ENCODE results near the gene PLCH2.

Gene PLCH2

GRCh38 chr1:2529784-2530512 is 53.9 kb downstream of the PLCH2 start, which contains the start of gene HES5:
Gene HES5 (minus strand): TSS chr1:2530263. CDS start chr1:2530164, 99 bp downstream.
- peak within 1 kb of the TSS; percentile 30 for H3K4me3 ChIP-seq (ENCODE audit: low read depth, low read length)
- no peaks in the 10 kb centered on the region for H3K36me3 ChIP-seq (ENCODE audit: control insufficient read depth, insufficient read depth, low read length)

DNA sequence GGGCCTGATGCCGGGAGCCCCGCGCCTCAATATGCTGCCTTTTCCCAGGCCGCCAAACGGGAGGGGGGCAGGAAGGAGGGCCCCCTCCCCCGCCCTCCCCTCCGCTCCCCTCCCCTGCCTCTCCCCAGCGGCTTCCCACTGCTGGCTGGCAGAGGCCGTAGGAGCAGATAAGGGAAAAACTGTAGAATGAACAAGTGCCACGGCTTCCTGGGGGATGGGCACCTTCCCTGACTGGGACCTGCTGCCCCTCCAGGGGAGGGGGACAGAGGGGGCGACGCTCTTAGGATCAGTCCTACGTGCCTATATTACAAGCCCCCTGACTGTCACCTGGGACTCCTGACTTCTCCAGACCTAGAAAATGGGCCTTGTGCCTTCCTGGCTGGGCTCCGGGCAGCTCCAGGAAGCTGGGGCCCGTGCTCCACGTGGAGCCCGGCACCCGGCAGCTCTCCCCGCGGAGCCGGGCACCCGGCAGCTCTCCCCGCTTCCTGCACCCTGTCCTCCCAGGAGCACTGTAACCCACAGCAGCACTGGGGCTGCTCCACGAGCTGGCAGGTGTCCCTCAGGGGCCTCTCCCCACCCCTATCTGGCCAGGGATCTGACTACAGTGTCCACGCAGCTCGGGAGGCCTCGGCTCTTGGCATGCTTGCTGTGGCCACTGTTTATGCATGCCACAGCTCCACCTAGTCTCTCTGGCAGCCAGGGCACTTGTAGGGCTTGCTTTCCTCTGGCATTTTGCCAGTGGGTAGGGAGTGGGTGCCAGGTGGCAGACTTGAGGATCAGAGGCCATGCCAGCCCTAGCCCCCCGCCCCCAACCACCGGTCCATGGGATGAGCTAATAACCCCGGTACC is 54.6 kb downstream of the PLCH2 start:
- Histone ChIP-seq H3K9ac (ENCODE audit: low read depth, low read length) (no peak overlapping the region), H3K4me1 (ENCODE audit: control insufficient read depth, insufficient read depth, low read length) (peaks cover 3% of the 10 kb centered on the region), H3K4me3 (ENCODE audit: low read depth, low read length) (no peak overlapping the region), H3K27me3 (ENCODE audit: control insufficient read depth, insufficient read depth, low read length) (peaks cover 50% of the 10 kb centered on the region), H3K9me3 (ENCODE audit: control insufficient read depth, insufficient read depth, low read length) (no peaks in the 10 kb centered on the region), H3K36me3 (ENCODE audit: control insufficient read depth, insufficient read depth, low read length) (no peaks in the 10 kb centered on the region)

More at GRCh38 chr1:2529784-2530512, 53.9 kb downstream of the PLCH2 start, which contains the start of gene HES5:
- no peak within 1 kb of the TSS for H3K9ac ChIP-seq (ENCODE audit: low read depth, low read length)
- H3K27me3 ChIP-seq (ENCODE audit: control insufficient read depth, insufficient read depth, low read length), result peaks cover 46% of the 10 kb centered on the region
- no peaks in the 10 kb centered on the region for H3K9me3 ChIP-seq (ENCODE audit: control insufficient read depth, insufficient read depth, low read length)
- peaks cover 3% of the 10 kb centered on the region for H3K4me1 ChIP-seq (ENCODE audit: control insufficient read depth, insufficient read depth, low read length)

- H3K27me3 ChIP-seq (ENCODE audit: control insufficient read depth, insufficient read depth, low read length), result peaks cover 51% of the 10 kb centered on the region
- peaks cover 4% of the 10 kb centered on the region for H3K4me1 ChIP-seq (ENCODE audit: control insufficient read depth, insufficient read depth, low read length)
Measured at GRCh38 chr1:2532485-2533160, 56.5 kb downstream of the PLCH2 start.

DNA sequence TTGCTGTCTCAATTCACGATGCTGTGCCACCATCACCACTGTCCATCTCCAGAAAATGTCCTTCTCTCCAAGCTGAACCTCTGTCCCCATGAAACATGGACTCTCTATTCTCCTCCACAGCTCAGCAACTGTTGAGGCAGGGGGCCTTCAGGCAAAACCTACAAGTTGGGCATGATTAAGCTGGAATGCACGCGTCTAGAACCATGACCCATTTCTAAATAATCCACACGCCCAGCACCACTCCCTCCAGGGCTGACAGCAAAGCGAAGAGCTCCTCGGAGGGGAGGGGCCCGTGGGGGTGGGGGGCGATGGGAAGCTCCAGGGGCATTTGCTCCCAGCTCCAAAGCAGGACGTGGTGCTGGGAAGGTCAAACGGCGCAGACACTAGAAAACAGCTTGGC is 57.3 kb downstream of the PLCH2 start:
- Histone ChIP-seq H3K4me1 (ENCODE audit: control insufficient read depth, insufficient read depth, low read length) (peaks cover 4% of the 10 kb centered on the region), H3K4me3 (ENCODE audit: low read depth, low read length) (no peak overlapping the region), H3K9me3 (ENCODE audit: control insufficient read depth, insufficient read depth, low read length) (no peaks in the 10 kb centered on the region), H3K27me3 (ENCODE audit: control insufficient read depth, insufficient read depth, low read length) (peaks cover 49% of the 10 kb centered on the region), H3K9ac (ENCODE audit: low read depth, low read length) (no peak overlapping the region), H3K36me3 (ENCODE audit: control insufficient read depth, insufficient read depth, low read length) (no peaks in the 10 kb centered on the region)

More at GRCh38 chr1:2532485-2533160, 56.5 kb downstream of the PLCH2 start:
- H3K36me3 ChIP-seq (ENCODE audit: control insufficient read depth, insufficient read depth, low read length), result no peaks in the 10 kb centered on the region
- no peak overlapping the region for H3K4me3 ChIP-seq (ENCODE audit: low read depth, low read length)
- no peak overlapping the region for H3K9ac ChIP-seq (ENCODE audit: low read depth, low read length)
- H3K9me3 ChIP-seq (ENCODE audit: control insufficient read depth, insufficient read depth, low read length), result no peaks in the 10 kb centered on the region

DNA sequence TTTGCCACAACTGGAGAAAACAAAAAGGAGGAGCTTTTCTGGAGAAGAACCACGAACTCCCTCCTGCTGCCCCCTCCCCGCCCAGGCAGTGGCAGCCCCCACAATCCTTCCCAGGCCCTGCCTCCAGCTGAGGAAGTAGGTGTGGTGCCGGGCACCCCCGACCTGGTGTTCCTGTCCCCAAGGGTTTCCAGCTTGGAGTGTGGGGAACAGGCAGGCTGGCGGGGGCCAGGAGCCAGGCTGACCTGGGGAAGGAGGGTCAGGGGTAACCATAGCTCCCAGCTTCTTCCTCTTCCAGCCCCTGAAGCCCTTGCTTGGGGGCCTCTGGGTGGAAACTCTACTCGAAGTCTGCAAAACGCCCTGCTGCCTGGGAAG is 58.2 kb downstream of the PLCH2 start:
- H3K9me3 ChIP-seq (ENCODE audit: control insufficient read depth, insufficient read depth, low read length), result no peaks in the 10 kb centered on the region
- peaks cover 4% of the 10 kb centered on the region for H3K4me1 ChIP-seq (ENCODE audit: control insufficient read depth, insufficient read depth, low read length)
- peak overlapping the region; percentile 37 for H3K9ac ChIP-seq (ENCODE audit: low read depth, low read length)
- peaks cover 50% of the 10 kb centered on the region for H3K27me3 ChIP-seq (ENCODE audit: control insufficient read depth, insufficient read depth, low read length)
- H3K36me3 ChIP-seq (ENCODE audit: control insufficient read depth, insufficient read depth, low read length), result no peaks in the 10 kb centered on the region
- no peak overlapping the region for H3K4me3 ChIP-seq (ENCODE audit: low read depth, low read length)

DNA sequence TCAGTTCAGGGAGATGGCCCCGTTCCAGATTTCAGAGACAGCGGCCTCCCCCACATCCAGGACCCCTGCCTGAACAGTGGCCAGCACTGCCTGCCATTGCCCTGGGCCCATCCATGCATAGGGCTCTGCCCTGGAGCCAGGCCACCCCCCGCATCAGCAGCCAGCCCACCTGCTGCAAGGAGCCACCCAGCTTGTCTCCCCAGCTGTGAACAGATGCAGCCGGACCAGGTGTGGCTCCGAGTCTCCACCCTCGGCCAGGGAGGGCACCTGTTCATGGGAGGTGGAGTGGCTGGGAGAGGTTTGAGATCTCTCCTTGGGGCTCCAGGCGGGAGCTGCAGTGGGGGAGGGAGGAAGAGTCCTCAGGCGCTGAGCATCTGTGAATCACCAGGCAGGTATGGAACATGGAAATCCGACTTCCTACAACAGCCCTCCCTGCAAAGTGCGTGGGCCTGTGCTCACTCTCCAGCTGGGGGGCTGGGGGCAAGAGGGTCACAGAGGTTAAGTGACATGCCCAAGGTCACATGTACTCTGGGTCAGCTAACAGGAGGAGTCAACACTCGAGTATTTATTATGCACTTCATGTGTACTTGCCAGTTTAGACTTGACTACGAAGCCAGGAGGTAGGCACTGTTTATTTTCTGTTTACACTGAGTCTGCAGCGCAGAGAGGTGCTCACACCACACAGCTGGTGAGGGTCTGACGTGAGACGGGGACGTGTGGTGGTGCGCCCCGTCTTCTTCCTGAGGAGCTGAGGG is 58.8 kb downstream of the PLCH2 start:
- peaks cover 4% of the 10 kb centered on the region for H3K4me1 ChIP-seq (ENCODE audit: control insufficient read depth, insufficient read depth, low read length)
- H3K9me3 ChIP-seq (ENCODE audit: control insufficient read depth, insufficient read depth, low read length), result no peaks in the 10 kb centered on the region
- peak overlapping the region; percentile 20 for H3K4me3 ChIP-seq (ENCODE audit: low read depth, low read length)
- H3K36me3 ChIP-seq (ENCODE audit: control insufficient read depth, insufficient read depth, low read length), result no peaks in the 10 kb centered on the region
- H3K27me3 ChIP-seq (ENCODE audit: control insufficient read depth, insufficient read depth, low read length), result peaks cover 49% of the 10 kb centered on the region
- H3K9ac ChIP-seq (ENCODE audit: low read depth, low read length), result peak overlapping the region; percentile 37

DNA sequence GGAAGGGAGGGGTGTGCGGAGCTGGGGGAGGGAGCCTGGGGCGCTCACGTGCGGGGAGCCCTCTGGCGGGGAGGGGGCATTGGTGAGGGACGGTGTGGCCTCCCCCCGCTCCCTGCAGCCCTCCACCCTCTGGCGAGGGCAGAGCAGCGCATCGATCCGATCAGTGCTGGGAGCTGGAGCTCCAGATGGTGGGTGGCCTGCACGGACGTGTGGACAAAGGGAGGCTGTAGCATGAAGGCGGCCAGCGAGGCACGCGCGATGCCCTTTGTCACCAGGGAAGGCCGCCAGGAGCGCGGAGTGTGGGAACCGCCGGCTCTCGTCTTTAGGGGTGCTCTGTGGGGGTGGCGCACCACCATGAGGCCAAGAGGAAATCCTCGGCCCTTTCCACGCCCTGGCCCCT is 59.4 kb downstream of the PLCH2 start:
- Histone ChIP-seq H3K9ac (ENCODE audit: low read depth, low read length) (peak overlapping the region; percentile 16), H3K4me1 (ENCODE audit: control insufficient read depth, insufficient read depth, low read length) (peaks cover 4% of the 10 kb centered on the region), H3K4me3 (ENCODE audit: low read depth, low read length) (no peak overlapping the region), H3K9me3 (ENCODE audit: control insufficient read depth, insufficient read depth, low read length) (no peaks in the 10 kb centered on the region), H3K27me3 (ENCODE audit: control insufficient read depth, insufficient read depth, low read length) (peaks cover 48% of the 10 kb centered on the region), H3K36me3 (ENCODE audit: control insufficient read depth, insufficient read depth, low read length) (no peaks in the 10 kb centered on the region)

- H3K9me3 ChIP-seq (ENCODE audit: control insufficient read depth, insufficient read depth, low read length), result no peaks in the 10 kb centered on the region
Measured at GRCh38 chr1:2535981-2536380, 59.9 kb downstream of the PLCH2 start.

DNA sequence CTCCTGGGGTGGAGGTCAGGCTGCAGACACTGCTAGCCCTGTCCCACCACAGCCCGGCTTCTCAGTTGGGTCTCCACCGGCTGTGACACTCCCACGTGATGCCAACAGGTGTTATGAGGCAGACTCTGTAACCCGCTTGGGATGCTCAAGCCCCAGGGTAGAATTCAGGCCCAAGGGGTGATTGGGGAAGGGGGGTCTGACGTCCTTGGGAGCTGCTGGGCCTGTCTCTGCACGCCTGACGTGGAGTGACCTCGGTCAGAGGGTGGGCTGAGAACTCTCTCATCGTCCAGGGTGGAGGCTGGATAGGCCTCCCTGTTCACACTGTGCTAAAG is 61.7 kb downstream of the PLCH2 start:
- Histone ChIP-seq H3K9me3 (ENCODE audit: control insufficient read depth, insufficient read depth, low read length) (no peaks in the 10 kb centered on the region), H3K4me3 (ENCODE audit: low read depth, low read length) (no peak overlapping the region), H3K9ac (ENCODE audit: low read depth, low read length) (no peak overlapping the region), H3K36me3 (ENCODE audit: control insufficient read depth, insufficient read depth, low read length) (no peaks in the 10 kb centered on the region), H3K27me3 (ENCODE audit: control insufficient read depth, insufficient read depth, low read length) (peaks cover 38% of the 10 kb centered on the region), H3K4me1 (ENCODE audit: control insufficient read depth, insufficient read depth, low read length) (peaks cover 4% of the 10 kb centered on the region)

More at GRCh38 chr1:2535981-2536380, 59.9 kb downstream of the PLCH2 start:
- Histone ChIP-seq H3K9ac (ENCODE audit: low read depth, low read length) (no peak overlapping the region), H3K36me3 (ENCODE audit: control insufficient read depth, insufficient read depth, low read length) (no peaks in the 10 kb centered on the region), H3K27me3 (ENCODE audit: control insufficient read depth, insufficient read depth, low read length) (peaks cover 43% of the 10 kb centered on the region), H3K4me3 (ENCODE audit: low read depth, low read length) (no peak overlapping the region), H3K4me1 (ENCODE audit: control insufficient read depth, insufficient read depth, low read length) (peaks cover 4% of the 10 kb centered on the region)

- H3K4me3 ChIP-seq (ENCODE audit: low read depth, low read length), result no peak overlapping the region
- peaks cover 4% of the 10 kb centered on the region for H3K4me1 ChIP-seq (ENCODE audit: control insufficient read depth, insufficient read depth, low read length)
- no peaks in the 10 kb centered on the region for H3K36me3 ChIP-seq (ENCODE audit: control insufficient read depth, insufficient read depth, low read length)
- no peak overlapping the region for H3K9ac ChIP-seq (ENCODE audit: low read depth, low read length)
- H3K9me3 ChIP-seq (ENCODE audit: control insufficient read depth, insufficient read depth, low read length), result no peaks in the 10 kb centered on the region
- peaks cover 32% of the 10 kb centered on the region for H3K27me3 ChIP-seq (ENCODE audit: control insufficient read depth, insufficient read depth, low read length)
Measured at GRCh38 chr1:2538376-2538775, 62.3 kb downstream of the PLCH2 start.

DNA sequence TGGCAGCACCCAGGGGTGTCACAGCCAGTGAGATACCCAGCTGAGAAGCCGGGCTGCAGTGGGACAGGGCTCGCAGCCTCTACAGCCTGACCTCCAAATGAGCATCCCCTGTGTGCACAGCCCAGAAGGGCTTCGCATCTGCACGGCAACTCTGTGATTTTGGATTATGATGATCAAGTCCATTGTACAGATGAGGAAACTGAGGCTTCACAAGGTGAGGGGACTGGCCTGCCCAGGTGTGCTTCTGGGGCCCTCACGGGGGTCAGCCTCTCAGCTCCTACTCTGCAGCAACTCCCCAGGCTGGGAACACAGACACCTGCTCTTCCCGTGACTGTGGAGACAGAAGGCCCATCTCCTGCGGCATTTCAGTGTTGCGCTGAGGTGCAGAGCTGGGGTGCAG is 62.8 kb downstream of the PLCH2 start:
- no peak overlapping the region for H3K4me3 ChIP-seq (ENCODE audit: low read depth, low read length)
- H3K9ac ChIP-seq (ENCODE audit: low read depth, low read length), result no peak overlapping the region
- H3K9me3 ChIP-seq (ENCODE audit: control insufficient read depth, insufficient read depth, low read length), result no peaks in the 10 kb centered on the region
- H3K36me3 ChIP-seq (ENCODE audit: control insufficient read depth, insufficient read depth, low read length), result no peaks in the 10 kb centered on the region
- peaks cover 28% of the 10 kb centered on the region for H3K27me3 ChIP-seq (ENCODE audit: control insufficient read depth, insufficient read depth, low read length)
- peaks cover 4% of the 10 kb centered on the region for H3K4me1 ChIP-seq (ENCODE audit: control insufficient read depth, insufficient read depth, low read length)

Data from iPS-15b (cell line).